A172 (cell line): ENCODE data around the gene EXOC4. TPM values are rescaled to one million over a fixed set of nuclear protein-coding genes. Genes with fewer than 3 reads are reported as not detected.
A peak's percentile ranks its signal among the peaks of the same experiment; 100 is the strongest.

Experiments used
- DNase-seq: peaks from one replicate; pipeline ENCODE4 v3.0.0-alpha.2; 2015; ENCODE audit warnings: low spot score
- total RNA-seq: library from RNA; depleted of rRNA; stranded (reverse); fragments of >200 nt; shearing (Covaris generic); gene quantifications from 2 replicates; pipeline ENCODE4 v1.2.3, GENCODE V29; 2014

Gene EXOC4
- total RNA-seq, 1 experiment from 2014 or later: 37.4 TPM

GRCh38 chr7:133784486-133785001 is 531.7 kb downstream of the EXOC4 start:
- DNase-seq: no peak

GRCh38 chr7:133786401-133786937 is 533.6 kb downstream of the EXOC4 start:
- DNase-seq: no peak

- no peak for DNase-seq
Measured at GRCh38 chr7:133789974-133790373, 537.1 kb downstream of the EXOC4 start.

GRCh38 chr7:133790911-133791310 is 538.0 kb downstream of the EXOC4 start:
- DNase-seq: no peak

GRCh38 chr7:133794479-133794878 is 541.6 kb downstream of the EXOC4 start:
- DNase-seq: no peak

GRCh38 chr7:133795068-133795665 is 542.3 kb downstream of the EXOC4 start:
- DNase-seq: no peak

GRCh38 chr7:133796782-133797745 is 544.2 kb downstream of the EXOC4 start:
- DNase-seq: no peak

- DNase-seq: peak; percentile 56
Measured at GRCh38 chr7:133797818-133798520, 545.1 kb downstream of the EXOC4 start.

GRCh38 chr7:133801341-133801740 is 548.5 kb downstream of the EXOC4 start:
- DNase-seq: no peak

GRCh38 chr7:133804127-133804526 is 551.2 kb downstream of the EXOC4 start:
- no peak for DNase-seq

- DNase-seq: no peak
Measured at GRCh38 chr7:133805426-133805825, 552.5 kb downstream of the EXOC4 start.

- DNase-seq: no peak
Measured at GRCh38 chr7:133807624-133808492, 555.0 kb downstream of the EXOC4 start.

- no peak for DNase-seq
Measured at GRCh38 chr7:133808493-133808866, 555.6 kb downstream of the EXOC4 start.

GRCh38 chr7:133812877-133813276 is 560.0 kb downstream of the EXOC4 start:
- no peak for DNase-seq

GRCh38 chr7:133815611-133816210 is 562.8 kb downstream of the EXOC4 start:
- DNase-seq: no peak

- DNase-seq: no peak
Measured at GRCh38 chr7:133819695-133820094, 566.8 kb downstream of the EXOC4 start.

GRCh38 chr7:133820584-133820983 is 567.7 kb downstream of the EXOC4 start:
- no peak for DNase-seq

GRCh38 chr7:133821171-133821570 is 568.3 kb downstream of the EXOC4 start:
- DNase-seq: no peak

- DNase-seq: no peak
Measured at GRCh38 chr7:133822001-133822641, 569.2 kb downstream of the EXOC4 start.
